ENCODE results near the gene WRAP53.

Gene WRAP53

DNA sequence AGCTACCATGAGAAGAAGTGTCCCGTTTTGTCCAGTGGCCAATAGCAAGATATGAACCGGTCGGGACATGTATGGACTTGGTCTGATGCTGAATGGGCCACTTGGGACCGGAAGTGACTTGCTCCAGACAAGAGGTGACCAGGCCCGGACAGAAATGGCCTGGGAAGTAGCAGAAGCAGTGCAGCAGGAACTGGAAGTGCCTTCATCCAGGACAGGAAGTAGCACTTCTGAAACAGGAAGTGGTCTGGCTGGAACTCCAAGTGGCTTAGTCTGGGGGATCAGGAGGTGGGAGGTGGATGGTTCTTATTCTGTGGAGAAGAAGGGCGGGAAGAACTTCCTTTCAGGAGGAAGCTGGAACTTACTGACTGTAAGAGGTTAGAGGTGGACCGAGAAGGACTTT, 22.0 kb downstream of the WRAP53 start:
- no peak for DNase-seq

DNA sequence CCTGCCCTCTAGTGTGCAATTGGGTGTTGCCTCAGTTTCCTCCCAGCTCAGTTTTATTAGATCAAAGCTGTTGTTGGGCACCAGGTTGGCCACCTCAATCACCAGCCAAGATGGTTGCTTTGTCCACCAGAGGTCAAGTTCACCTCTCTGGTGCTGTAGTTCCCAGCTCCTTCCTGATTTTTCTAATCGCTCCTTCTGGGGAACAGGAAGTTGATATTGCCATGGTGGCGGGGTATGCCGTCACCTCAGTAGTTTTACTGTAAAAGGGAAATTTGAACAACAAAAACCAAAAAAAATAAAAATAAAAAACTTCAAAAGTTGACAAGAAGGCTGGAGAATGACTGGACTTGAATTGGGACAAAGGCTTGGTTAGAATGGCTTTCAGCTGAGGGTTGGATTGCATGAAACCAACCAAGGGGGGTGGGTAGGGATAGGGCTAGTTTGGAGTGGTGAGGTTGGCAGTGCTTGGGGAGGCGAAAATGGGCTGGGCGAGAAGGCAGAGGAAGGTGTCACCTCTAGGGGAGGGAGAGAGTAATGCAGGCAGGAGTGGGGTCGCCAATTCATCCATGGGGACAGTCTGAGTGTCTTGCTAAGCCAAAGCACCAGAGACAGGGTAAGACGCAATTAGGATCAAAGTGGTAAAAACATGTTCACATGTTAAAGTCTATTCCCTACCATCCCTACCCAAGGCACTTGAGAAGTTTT, 22.9 kb downstream of the WRAP53 start:
- no peak for DNase-seq

DNA sequence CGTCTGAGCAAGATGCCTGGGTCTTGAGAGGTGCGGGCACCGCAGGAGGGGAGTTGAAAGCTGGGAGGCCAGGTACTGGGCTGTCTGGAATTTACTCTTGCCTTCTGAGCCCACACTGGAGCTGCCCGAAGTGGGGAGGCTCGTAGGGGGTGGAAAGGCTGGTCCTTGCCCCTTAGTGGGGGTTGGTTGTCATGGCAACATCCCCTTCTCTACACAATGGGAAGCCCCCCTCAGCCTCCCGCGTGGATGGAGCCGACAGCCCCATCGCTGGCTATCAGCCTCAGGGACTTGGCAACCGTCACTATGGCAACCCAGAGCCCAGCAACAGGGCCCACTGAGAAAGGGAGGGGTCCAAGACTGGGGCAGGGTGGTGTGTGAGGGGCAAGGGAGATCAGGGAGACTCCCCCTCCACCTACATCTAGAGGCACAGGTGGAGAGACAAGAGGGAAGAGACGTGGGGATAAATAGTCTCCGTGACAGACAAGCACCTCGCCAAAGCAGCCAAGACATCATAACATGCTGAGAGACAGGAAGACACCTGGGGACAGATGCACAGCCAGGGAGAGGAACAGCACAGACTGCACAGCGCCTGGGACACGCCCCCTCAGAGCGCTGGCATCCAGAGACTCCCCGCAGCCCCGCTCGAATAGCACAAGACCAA, 24.0 kb downstream of the WRAP53 start:
- no peak for DNase-seq

DNA sequence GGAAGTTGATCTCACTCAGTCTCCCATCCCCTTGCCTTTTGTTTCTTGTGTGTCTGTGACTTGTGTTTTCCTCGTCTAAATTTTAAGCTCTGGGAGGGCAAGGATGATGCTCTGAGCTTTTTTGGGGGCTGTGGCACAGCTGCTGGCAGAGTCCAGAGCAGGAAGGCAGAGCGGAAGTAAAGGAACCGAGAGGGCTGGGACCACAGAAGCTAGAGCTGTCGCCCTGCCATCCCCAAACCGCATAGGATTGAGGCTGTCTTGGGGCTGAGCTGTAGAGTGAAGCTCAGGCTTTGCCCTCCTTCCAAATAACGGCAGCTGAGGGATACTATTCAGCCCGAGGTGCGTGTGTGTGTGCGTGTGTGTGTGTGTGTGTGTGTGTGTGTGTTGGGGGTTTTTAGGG, 25.5 kb downstream of the WRAP53 start:
- no peak for DNase-seq

DNA sequence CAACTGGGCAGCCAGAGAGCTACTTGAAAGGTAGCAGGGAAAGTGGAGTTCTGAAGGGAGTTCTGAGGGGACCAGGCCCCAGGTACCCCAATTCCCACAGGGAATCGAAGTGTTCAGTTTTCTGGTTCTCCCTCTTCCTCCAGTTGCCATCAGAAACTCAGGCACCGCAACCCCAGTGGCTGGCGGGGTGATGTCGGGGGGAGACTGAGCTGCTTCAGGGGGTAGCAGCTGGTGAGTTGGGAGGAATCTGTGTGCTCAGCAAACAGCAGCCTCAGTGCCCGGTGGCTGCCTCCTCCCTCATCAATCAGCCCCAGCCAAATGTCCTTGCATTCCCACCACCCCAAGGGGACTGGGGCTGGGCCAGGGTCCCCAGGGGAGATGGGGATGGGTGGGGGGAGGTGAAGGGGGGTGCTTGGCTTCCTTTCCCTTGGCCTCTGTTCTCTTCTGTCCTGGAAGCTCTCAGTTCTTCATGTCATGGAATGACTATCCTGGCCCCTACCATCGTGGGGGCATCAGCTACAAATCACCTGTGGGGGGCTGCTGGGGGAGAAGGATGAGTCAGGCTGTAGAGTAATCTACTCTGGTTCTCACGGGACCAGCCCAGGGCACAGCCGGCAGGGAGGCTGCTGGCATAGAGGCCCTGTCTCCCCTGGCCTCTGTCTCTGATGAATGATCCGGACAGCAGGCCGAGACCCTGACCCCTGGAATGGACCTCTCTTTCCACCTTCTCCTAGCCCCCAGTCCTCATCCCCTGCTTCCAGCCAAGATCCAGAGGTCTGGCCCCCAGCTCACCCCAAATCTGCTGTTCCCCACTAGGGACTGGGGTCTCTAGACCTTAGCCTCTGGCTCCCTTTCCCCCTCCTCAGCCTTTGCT, 26.7 kb downstream of the WRAP53 start:
- DNase-seq: no peak

DNA sequence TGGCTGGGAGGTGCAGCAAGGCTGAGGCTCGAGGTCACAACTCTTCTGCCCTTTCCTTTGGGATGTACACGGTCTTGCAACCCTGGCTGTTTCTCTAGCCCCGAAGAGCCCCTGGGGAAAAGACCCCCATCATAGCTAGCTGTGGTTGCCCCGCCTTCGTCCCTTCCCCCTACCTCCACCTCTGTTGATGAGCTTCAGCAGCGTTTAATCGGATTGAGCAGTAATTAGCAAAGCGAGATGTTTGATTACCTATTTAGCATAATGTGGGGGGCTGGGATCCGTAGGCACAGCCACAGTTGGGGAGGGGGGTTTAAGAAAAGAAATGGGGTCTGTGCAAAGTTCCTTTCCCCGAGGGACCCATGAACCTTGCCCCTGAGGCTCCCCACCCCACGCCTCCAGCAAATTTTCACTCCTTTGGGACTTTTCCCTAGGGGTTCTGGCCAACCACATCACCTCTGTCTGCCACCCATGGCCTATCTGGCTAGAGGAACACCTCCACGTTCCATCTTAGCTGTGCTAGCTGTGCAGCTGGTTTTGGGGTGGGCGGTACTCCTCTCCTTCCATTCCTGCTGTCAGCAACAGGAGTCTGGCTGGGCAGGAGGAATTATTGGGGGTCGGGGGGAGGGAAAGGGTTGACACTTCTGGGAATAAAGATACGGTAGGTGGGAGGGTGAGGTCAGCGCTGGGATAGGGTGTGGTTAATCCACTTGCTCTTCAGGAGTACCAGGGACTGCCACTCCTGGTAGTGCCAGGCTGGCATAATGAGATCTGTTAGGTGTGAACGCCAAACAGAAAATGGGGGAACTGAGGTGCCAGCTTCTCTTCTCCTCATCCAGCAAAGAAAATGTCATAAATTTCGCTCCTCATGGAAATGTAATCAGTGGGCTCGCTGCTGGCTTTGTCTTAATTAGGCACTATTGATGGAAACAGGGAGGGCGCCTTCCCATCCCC, 27.9 kb downstream of the WRAP53 start:
- no peak for DNase-seq

DNA sequence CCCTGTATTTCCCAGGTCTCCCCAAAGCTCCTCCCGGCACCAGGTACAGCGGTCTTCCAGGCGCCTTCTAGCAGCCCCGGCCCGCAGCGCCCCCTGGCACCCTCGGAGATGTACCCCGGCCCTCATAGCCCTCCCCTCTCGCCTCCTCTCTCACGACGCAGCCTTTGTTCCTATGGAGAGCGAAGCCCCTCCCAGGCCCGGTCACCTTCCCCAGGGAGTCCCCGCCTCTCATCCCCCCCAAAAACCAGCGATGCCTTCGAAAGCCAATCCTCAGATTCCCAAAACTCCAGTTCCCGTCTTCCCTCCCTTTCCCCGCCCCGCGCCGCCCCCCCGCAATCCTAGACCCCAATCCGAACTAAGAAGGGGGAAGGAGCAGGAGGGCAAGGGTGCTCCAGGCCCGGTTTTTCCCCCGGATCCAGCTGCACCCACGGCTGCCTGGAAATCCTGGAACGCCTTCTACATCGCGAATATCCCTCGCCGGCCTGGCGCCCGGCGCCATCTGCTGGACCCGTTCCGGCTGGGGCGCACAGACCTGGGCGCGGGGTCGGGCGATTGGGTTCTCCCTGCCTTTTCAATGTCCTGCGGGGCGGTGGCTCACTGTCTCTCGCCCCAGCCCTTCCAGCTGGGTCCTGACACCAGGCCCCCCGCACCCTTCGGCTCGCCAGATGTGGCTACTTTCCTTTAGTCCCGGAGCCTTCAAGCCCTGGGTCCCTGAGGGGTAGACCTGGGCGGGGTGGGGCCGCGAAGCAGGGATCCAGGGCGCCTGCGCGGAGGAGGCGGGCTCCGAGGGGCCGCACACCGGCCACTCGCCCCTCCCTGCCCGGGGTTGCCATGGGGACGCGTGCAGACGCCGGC, 28.9 kb downstream of the WRAP53 start, which contains the start of gene DNAH2:
Gene DNAH2, plus strand, starts transcription at position 844 of the 855 bp plus-strand sequence. CDS start 1,991 bp downstream, outside the sequence.
- peak; percentile 34 for DNase-seq

DNA sequence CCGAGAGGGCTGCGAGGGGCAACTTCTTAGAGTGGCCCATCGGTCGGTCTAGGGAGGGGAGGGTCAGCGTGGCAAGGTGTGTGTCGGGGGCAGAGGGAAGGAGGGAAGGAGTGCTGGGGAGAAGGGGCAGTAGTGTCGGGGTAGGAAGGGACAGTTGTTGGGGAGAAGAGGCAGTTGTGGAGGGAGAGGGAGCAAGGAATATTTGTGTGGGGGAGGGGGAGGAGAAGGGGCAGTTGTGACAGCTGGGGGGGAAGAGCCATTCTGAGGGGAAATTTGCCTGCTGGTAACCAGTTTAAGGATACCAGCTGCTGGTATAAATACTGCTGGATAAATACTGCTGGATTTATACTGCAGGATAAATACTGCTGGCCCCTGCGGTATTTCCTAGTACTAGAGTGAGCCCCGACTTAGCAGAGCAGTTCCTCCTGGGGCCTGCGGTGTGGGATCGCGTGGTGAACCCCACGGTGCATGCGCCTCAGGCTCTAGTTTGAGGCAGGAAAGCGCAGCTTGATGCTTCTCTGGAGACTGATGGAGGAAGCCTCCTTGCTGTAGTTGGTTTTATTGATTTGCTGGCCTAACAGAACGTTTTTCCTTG, 29.6 kb downstream of the WRAP53 start:
- peak; percentile 30 for DNase-seq

DNA sequence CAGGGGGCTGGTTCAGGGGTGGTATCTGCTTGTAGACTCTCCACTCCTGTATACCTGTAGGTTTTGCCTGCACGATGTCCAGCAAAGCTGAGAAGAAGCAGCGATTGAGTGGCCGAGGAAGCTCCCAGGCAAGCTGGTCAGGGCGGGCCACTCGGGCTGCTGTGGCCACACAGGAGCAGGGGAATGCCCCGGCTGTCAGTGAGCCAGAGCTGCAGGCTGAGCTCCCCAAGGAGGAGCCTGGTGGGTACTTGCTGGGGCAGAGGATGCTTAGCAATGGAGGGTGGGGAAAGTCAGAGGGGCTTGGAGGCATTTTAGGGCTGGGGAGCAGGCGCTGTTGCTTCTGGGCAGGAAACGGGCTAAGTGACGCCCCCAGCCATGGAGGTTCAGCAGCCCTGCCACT, 31.4 kb downstream of the WRAP53 start:
- no peak for DNase-seq

DNA sequence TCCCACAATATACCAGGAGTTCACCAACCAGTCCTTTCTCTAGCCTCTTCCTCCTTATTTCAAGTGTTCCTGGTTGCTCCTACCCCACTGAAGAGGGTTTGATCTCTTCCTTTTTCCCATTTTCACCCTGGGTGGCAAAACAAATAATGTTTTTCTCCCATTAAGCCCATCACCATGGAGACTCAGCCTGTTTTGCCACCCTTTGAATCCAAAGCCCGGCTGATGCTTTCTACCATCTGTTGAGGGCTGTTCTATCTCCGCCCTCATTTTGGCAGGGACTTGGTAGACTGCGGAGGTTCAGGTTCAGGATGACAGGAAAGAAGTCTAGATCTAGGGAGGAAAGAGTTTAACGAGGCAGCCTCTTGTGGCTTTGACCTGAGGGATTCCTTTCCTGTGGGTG, 31.8 kb downstream of the WRAP53 start:
- no peak for DNase-seq

DNA sequence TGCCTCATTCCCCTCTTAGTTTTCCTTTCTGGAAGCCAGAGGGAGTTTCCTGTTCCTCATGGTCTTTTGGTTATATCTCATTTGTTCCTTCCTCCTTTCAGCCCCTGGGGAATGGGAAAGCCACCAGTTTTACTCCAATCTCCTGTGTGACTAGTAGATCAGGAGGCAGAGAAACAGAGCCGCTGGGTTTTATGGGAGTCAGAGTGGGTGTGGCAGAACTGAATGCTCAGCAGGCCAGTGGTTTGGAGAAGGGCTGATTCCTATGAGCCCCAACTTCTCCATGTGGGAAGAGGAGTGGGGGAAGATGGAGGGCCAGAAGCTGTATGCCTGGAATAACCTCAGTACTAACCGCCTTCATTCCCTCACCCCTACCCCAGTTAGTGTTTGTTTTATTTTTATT, 33.3 kb downstream of the WRAP53 start:
- DNase-seq: no peak

DNA sequence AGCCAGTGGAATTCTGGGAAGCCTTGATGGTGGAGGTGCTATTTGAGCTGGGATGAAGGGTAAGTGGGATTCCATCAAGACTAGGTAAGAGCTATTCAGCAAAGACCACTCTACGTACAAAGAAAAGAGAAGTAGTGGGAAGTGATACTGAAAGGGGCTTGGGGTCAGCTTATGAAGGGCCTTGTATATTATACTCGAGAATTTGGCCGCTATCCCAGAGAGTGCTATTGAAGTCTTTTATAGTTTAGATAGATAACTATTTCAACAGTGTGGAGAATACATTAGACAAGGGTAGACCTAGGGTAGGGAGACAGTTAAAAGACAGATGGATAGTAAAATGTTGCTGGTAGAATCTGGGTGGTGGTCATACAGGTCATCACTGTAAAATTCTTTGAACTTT, 39.6 kb downstream of the WRAP53 start:
- no peak for DNase-seq

DNA sequence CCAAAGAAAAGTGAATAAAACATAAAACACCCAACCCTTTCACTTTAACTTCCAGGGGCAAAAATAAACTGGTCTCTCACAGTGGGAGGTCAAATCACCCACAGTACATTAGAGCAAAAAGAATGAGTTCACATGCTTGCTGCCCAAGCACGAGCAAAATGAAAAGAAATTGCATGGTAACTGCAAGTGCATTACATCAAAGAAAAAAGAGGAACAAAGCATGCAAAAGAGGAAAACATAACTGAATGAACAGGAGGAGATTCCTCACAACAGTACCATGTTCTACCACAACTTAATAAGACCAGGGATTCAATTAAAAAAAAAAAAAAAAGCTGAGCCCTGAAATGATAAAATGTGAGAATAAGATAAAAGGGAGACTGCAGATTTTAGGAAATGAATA, 41.5 kb downstream of the WRAP53 start:
- no peak for DNase-seq

DNA sequence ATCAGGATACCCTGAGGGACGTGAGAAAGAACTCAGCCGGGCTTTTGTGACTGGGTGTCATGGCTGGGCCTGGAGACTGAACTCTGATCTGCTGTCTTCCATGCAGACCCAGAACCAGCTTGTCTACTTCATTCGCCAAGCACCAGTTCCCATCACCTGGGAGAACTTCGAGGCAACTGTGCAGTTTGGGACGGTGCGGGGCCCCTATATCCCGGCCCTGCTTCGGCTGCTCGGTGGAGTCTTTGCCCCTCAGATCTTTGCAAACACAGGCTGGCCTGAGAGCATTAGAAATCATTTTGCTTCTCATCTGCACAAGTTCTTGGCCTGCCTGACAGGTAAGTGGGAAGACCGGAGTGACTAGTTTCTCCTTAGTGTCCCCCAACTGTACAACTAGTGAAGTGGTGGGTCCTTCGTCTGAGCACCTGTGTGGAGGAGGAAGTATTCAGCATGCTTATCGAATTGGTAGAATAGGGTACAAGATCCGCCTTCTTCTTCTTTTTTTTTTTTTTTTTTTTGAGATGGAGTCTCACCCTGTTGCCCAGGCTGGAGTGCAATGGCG, 44.8 kb downstream of the WRAP53 start:
- DNase-seq: no peak

DNA sequence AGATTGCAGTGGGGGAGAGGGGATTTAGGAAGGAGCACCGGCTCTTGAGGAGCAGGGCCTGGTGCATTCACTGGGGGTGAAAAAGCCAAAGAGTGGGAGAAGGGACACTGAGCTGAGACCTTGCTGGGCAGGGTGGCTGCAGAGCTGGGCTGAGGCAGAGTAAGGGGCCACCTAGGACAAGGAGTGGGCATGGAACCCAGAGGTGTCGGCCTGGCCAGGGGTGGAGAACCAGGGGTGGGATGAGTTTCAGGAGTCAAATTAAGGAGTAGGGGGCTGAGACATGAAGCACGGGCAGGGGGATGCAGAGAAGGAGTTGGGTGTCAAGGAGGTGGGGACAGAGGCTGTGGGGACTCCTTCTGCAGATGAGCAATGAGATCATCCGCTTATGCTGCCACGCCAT, 49.3 kb downstream of the WRAP53 start:
- DNase-seq: no peak

DNA sequence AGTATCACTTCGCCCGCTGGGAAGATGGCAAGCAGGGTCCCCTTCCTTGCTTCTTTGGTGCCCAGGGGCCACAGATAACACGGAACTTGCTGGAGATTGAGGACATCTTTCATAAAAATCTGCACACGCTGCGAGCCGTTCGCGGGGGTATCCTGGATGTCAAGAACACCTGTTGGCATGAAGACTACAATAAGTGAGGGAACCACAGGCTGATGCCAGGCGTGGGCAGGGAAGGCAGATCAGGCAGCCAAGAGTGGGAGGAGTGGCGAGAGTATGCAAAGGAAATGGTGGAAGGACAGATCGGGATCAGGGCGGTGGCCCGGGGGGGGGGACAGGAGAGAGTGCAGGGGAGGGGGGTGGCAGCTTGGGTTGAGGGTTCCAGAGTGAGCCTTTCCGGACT, 51.5 kb downstream of the WRAP53 start:
- DNase-seq: no peak

DNA sequence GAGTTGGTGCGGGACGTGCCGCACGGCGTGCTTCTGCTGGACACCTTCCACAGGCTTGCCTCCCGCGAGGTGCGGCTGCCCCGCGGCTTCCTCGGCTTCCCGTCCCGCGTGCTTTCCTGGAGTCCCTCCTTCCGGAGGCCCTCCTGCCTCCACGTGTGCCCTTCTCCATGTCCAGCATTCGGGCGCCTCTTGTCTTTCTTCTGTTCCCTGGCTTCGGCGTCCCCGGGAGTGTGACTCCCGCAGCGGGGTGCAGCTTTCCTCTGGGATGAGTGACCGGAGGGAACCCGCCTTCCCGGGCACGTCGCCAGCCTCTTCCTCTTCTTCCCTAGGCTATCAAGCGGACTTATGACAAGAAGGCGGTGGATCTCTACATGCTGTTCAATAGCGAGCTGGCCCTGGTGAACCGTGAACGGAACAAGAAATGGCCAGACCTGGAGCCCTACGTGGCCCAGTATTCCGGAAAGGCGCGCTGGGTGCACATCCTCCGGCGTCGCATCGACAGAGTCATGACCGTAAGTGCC, 52.3 kb downstream of the WRAP53 start:
- DNase-seq: no peak

DNA sequence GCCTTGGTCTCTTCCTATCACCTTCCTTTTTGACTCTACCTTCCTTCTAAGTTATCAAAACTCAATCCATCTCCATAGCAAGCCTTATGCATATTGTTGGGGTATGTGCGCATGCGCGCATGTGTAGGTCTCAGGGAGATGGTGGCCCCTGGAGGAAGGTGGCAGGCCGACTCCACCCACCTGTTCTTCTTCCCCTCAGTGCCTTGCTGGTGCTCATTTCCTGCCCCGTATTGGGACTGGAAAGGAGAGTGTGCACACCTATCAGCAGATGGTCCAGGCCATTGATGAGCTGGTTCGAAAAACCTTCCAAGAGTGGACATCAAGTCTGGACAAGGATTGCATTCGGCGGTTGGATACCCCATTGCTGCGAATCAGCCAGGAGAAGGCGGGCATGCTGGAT, 54.5 kb downstream of the WRAP53 start:
- no peak for DNase-seq

DNA sequence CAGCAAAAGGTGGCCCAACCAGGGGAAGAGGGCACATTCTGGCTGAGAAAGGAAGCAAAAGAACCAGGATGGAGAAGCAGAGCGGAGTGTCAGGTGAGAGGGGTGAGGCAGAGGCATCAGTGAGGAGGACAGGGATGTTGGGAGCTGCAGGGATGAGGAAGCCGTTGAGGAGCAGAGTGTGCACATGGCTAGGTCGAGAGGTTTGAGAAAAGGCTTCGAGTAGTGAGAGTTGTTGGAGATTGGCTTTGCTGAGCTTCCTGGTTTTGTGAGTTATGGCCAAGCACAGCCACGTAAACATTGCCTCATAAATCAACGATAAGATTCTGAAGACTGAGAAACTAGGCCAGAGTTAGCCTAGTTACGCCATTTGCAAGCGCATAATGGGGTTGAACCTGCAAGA, 56.1 kb downstream of the WRAP53 start:
- no peak for DNase-seq

DNA sequence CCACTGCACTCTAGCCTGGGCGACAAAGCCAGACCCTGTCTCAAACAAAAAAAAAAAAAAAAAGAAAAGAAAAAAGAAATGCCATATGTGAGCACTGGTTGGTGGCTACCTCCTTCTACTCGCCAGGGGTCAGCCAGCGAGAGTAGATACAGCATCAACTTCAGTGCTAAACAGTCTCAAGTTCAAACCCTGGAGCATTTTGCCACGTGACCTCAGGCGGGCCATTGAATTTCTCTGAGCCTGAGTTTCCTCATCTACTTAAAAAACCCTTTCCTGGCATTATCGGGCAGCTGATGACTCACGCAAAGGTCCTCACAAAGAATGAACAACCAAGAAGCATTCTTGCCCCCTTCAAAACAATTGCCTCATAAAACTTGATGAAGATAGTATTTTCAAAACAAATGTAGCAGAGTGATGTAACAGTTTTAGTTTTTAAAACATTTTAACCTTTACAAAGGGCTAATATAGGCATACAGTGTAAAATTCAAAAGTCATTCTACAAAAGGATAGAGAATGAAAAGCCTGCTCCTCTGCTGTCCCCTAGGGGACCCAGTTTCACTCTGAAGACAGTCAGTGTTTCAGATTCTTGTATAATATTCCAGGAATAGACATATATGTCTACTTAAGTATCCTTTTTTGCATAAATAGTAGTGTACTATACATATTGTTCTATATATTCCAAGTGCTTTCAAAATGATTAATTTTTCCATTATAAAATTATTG, 57.6 kb downstream of the WRAP53 start:
- DNase-seq: no peak
